ENCODE results near the gene LGALS3. TPM values are rescaled to one million over a fixed set of nuclear protein-coding genes. Genes with fewer than 3 reads are reported as not detected.
"Not testable (repeated sequence)": the region's sequence is repeated elsewhere in the genome, so short reads cannot be mapped to it uniquely, and the experiment has no call there.

The LGALS3 gene
- 1.9 and 2.0 TPM in 2 replicates for total RNA-seq (2014; rRNA removed; shearing (Covaris generic))

GRCh38 chr14:55129086-55129427, at the start of gene LGALS3:
Gene LGALS3 (plus strand): TSS chr14:55129252. CDS start chr14:55137374, 8,122 bp downstream.
- Histone ChIP-seq H3K9me3 (replicated peaks) (no peaks in the 10 kb centered on the region), H3K27ac (no peak within 1 kb of the TSS), H3K4me1 (no peaks in the 10 kb centered on the region), H3K4me3 (peak within 1 kb of the TSS; percentile 53), H3K36me3 (no peaks in the 10 kb centered on the region), H3K27me3 (no peaks in the 10 kb centered on the region)
- peak in 1 of 2 experiments; percentile 20 for DNase-seq

DNA sequence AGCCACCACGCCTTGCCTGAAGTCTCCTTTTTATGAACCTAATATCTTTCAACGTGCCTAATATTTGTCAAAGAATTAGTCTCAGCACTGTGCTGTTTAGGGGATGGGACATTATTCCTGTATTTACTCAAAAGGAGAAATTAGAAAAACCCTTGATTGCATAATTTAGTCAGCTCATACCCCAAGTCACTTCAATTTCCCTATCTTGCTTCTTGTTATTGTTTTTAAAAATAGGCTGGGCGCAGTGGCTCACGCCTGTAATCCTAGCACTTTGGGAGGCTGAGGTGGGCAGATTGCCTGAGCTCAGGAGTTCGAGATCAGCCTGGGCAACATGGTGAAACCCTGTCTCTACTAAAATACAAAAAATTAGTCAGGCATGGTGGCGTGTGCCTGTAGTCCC, 49.1 kb upstream of the LGALS3 start:
- H3K4me1 ChIP-seq = peaks cover 15% of the 10 kb centered on the region
- not testable (repeated sequence) for DNase-seq; H3K4me3 ChIP-seq; H3K36me3 ChIP-seq; H3K27ac ChIP-seq; H3K27me3 ChIP-seq; H3K9me3 ChIP-seq (replicated peaks)

DNA sequence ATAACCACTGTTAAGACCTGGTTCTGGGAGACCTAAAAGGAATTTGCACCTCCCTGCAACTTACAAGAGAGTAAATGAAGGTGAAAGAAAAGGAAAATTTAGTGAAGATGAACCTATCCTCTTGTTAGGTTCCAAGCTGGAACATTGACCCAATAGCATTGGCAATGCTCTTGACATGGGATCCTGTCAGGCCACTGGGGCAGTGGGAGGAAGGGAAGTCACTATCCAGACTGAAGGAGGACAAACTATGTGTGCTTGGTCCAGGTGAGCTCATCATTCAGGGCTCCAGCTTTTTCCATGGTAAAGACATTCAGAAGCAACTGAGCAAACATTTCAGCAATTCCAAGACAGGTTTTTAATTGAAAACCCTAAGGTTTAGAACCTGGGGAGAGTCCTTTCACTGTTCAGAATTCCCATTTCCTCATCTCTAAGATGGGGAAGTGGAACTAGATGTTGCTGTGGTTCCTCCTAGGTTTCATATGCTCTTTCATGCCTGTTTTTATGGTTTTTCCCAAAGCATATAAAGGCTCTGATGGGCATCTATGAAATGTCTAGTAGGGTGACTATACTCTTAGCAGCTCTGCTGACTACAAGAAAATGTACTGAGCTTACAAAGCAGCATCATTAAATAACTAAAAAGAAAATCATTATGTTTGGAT, 44.5 kb upstream of the LGALS3 start:
- Histone ChIP-seq H3K27ac (no peak overlapping the region), H3K27me3 (no peaks in the 10 kb centered on the region), H3K9me3 (replicated peaks) (no peaks in the 10 kb centered on the region), H3K4me1 (0 out of 2 replicates have a peak, but pooled peaks cover 3% of the 10 kb centered on the region), H3K36me3 (no peaks in the 10 kb centered on the region), H3K4me3 (no peak overlapping the region)
- no peak for DNase-seq

DNA sequence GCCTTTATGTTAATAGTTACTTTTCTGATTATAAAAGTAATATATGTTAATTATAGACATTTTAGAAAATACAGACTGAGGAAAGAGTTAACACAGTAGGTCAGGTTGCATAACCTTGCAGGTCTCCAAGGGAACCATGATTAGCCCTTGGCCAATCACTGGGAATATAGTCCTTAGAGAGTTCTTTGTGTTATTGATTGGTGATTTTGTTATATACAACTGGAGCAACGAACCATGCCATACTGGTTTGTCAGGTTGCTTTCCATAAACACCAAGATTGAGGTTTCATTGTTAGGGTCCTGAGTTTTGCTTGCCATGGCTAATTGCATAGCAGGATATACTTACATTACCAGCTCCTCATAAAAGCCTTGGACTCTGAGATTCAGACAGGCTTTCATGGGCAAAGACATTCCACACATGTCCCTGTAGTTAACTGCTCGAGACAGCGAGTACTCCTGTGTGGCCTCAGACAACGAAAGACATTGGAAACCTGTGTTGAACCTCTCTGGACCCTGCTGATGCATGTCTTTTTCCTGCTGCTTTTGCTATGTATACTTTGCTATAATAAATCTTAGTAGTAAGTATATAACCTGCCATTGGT, 43.9 kb upstream of the LGALS3 start:
- Histone ChIP-seq H3K27me3 (no peaks in the 10 kb centered on the region), H3K4me3 (no peak overlapping the region), H3K4me1 (0 out of 2 replicates have a peak, but pooled peaks cover 3% of the 10 kb centered on the region), H3K27ac (no peak overlapping the region), H3K36me3 (no peaks in the 10 kb centered on the region), H3K9me3 (replicated peaks) (no peaks in the 10 kb centered on the region)
- no peak for DNase-seq

DNA sequence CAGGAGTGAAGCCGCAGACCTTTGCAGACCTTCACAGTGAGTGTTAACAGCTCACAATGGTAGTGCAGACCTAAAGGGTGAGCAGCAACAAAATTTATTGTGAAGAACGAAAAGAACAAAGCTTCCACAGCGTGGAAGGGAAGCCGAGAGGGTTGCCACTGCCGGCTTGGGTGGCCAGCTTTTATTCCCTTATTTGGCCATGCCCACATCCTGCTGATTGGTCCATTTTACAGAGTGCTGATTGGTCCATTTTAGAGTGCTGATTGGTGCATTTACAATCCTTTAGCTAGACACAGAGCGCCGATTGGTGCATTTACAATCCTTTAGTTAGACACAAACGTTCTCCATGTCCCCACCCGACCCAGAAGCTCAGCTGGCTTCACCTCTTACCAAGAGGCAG, 42.1 kb upstream of the LGALS3 start:
- no peaks in the 10 kb centered on the region for H3K9me3 ChIP-seq (replicated peaks)
- no peaks in the 10 kb centered on the region for H3K36me3 ChIP-seq
- H3K4me3 ChIP-seq = no peak overlapping the region
- DNase-seq = no peak
- H3K27me3 ChIP-seq = no peaks in the 10 kb centered on the region
- H3K4me1 ChIP-seq = 0 out of 2 replicates have a peak, but pooled peaks cover 3% of the 10 kb centered on the region
- no peak overlapping the region for H3K27ac ChIP-seq

GRCh38 chr14:55088356-55088755, 40.7 kb upstream of the LGALS3 start:
- Histone ChIP-seq H3K27ac (no peak overlapping the region), H3K4me3 (no peak overlapping the region), H3K27me3 (no peaks in the 10 kb centered on the region), H3K9me3 (replicated peaks) (no peaks in the 10 kb centered on the region), H3K36me3 (no peaks in the 10 kb centered on the region), H3K4me1 (0 out of 2 replicates have a peak, but pooled peaks cover 3% of the 10 kb centered on the region)
- DNase-seq = no peak

GRCh38 chr14:55092341-55092740, 36.7 kb upstream of the LGALS3 start:
- DNase-seq = no peak
- H3K27ac ChIP-seq = no peak overlapping the region
- H3K27me3 ChIP-seq = no peaks in the 10 kb centered on the region
- H3K9me3 ChIP-seq (replicated peaks) = no peaks in the 10 kb centered on the region
- peaks cover 7% of the 10 kb centered on the region; the same call in 1 of the 2 replicates for H3K4me1 ChIP-seq
- H3K36me3 ChIP-seq = no peaks in the 10 kb centered on the region
- no peak overlapping the region for H3K4me3 ChIP-seq

- Histone ChIP-seq H3K27ac (no peak overlapping the region), H3K36me3 (no peaks in the 10 kb centered on the region), H3K27me3 (no peaks in the 10 kb centered on the region), H3K9me3 (replicated peaks) (no peaks in the 10 kb centered on the region), H3K4me1 (peaks cover 5% of the 10 kb centered on the region; the same call in 1 of the 2 replicates), H3K4me3 (no peak overlapping the region)
- peak; percentile 21 to 46 for DNase-seq
These were observed 34.5 kb upstream of the LGALS3 start for GRCh38 chr14:55094292-55095157.

DNA sequence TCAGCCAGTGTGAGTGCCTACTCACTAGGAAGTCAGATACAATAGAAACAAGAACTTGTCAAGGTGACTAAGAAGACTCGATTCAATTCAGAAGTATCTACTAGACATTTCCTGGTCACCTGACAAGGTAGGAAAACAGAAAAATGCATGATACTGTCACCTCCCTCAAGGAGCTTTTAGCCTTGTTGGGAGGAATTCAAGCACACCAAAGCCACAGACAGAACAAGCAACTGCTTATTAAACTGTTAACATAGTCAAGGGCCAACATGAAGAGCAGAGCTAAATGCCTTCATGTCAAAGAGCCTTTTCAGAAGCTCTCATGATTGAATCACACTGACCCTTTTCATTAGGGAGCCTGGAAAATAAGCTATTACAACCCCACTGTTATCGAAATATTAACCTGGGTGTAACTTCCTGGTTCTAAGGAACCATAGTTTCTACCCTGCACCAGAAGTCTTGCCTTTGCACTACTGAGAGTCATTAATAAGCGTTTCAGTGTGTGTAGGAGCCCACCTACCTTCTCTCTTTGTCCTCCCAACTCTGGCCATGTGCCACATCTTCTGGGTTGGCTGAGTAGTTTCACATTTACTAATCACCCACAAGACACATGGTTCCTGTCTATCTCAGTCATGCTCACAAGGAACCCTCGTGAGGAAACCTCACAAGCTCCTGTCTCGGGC, 31.0 kb upstream of the LGALS3 start:
- Histone ChIP-seq H3K4me3 (no peak overlapping the region), H3K9me3 (replicated peaks) (no peaks in the 10 kb centered on the region), H3K27ac (no peak overlapping the region), H3K36me3 (no peaks in the 10 kb centered on the region), H3K27me3 (no peaks in the 10 kb centered on the region), H3K4me1 (peaks cover 6% of the 10 kb centered on the region)
- no peak for DNase-seq

GRCh38 chr14:55098561-55098898, 30.5 kb upstream of the LGALS3 start:
- Histone ChIP-seq H3K4me1 (peaks cover 11% of the 10 kb centered on the region), H3K4me3 (no peak overlapping the region), H3K36me3 (no peaks in the 10 kb centered on the region), H3K27ac (no peak overlapping the region), H3K27me3 (no peaks in the 10 kb centered on the region), H3K9me3 (replicated peaks) (no peaks in the 10 kb centered on the region)
- DNase-seq = no peak

DNA sequence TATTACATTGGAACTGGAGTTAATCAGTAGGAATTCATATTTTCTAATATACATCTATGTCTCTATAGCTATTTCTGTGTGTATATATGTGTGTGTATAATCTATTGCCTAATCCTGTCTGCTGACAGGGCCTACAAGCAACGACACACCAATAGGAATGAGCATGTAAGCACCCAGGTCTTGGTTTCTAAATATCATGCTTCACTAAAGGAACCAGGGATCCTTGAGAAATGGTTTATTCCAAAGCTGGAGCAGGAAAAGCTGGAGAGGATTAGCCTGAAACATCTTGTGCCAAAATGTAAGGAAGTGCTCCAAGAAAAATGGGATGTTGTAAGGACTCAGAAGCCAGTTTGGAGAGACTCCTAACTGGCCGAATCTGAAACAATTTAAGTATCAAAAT, 29.3 kb upstream of the LGALS3 start:
- no peak overlapping the region for H3K4me3 ChIP-seq
- no peak for DNase-seq
- H3K9me3 ChIP-seq (replicated peaks) = no peaks in the 10 kb centered on the region; the same call in 1 of the 2 replicates
- no peak overlapping the region for H3K27ac ChIP-seq
- H3K27me3 ChIP-seq = no peaks in the 10 kb centered on the region
- H3K36me3 ChIP-seq = no peaks in the 10 kb centered on the region
- H3K4me1 ChIP-seq = peaks cover 17% of the 10 kb centered on the region

DNA sequence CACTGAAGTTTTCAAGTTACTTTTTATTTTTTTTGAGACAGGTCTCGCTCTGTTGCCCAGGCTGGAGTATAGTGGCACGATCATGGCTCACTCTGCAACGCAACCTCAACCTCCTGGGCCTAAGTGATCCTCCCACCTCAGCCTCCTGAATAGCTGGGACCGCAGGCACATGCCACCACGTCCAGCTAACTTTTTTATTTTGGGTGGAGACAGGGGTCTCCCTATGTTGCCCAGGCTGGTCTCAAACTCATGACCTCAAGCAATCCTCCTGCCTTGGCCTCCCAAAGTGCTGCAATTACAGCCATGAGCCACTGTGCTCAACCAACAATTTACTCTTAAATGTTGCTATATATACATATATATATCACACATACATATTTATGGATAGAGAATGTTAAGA, 27.4 kb upstream of the LGALS3 start:
- no peaks in the 10 kb centered on the region for H3K36me3 ChIP-seq
- no peaks in the 10 kb centered on the region; the same call in 1 of the 2 replicates for H3K9me3 ChIP-seq (replicated peaks)
- peaks cover 12% of the 10 kb centered on the region for H3K4me1 ChIP-seq
- H3K27ac ChIP-seq = peak overlapping the region; percentile 60; the same call in 1 of the 2 replicates
- no peaks in the 10 kb centered on the region for H3K27me3 ChIP-seq
- no peak overlapping the region for H3K4me3 ChIP-seq
- no peak for DNase-seq

- H3K4me3 ChIP-seq = peak overlapping the region; percentile 45
- H3K4me1 ChIP-seq = peaks cover 12% of the 10 kb centered on the region
- H3K9me3 ChIP-seq (replicated peaks) = no peaks in the 10 kb centered on the region; the same call in 1 of the 2 replicates
- H3K36me3 ChIP-seq = no peaks in the 10 kb centered on the region
- peak; percentile 76 to 84 for DNase-seq
- H3K27ac ChIP-seq = peak overlapping the region; percentile 60
- H3K27me3 ChIP-seq = no peaks in the 10 kb centered on the region
These were observed 26.9 kb upstream of the LGALS3 start for GRCh38 chr14:55102141-55102621.

DNA sequence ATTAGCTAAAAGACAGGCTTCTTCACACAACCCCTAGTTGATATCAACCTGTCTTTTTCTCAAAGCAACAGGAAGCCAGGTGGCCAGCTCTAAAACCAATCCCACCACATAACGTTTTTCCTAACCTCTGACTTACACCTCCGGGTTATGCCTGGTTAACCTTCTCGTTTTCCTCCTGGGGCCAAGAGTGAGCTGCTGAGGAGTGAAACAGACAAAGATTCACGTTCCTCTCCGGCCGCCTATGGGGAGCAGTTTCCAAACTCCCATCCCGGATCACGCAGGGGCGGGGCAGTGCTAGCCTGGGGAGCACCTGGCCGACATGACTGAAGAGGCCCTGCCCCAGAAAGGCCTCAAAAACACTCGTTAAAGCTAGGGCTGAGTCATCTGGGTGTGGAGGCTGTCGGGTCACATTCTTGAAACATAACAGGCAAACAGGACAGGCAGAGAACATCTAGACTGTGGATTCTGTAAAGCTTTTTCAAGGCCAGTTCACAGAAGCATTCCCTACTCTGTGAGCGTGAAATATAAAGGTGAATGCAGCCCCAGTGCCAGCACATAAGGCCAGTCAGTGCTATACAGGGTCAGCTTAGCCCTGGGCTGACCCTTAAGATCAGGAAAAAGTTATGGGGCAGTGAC, 25.9 kb upstream of the LGALS3 start:
- DNase-seq = peak; percentile 75
- Histone ChIP-seq H3K4me3 (peak overlapping the region; percentile 45), H3K36me3 (no peaks in the 10 kb centered on the region), H3K9me3 (replicated peaks) (no peaks in the 10 kb centered on the region; the same call in 1 of the 2 replicates), H3K4me1 (peaks cover 20% of the 10 kb centered on the region), H3K27me3 (no peaks in the 10 kb centered on the region), H3K27ac (peak overlapping the region; percentile 60)

Measured in SJCRH30 (cell line).